ENCODE data around the gene TMEM156. TPM values are rescaled to one million over a fixed set of nuclear protein-coding genes. Genes with fewer than 3 reads are reported as not detected.

Gene TMEM156
- total RNA-seq, 2 experiments from 2014 or later, result 9.3 to 10.7 TPM

GRCh38 chr4:38943343-38943742, 88.9 kb downstream of the TMEM156 start:
- POLR2A ChIA-PET, result no interaction called here
- CTCF ChIA-PET, result no interaction called here

GRCh38 chr4:38941906-38942305, 90.3 kb downstream of the TMEM156 start:
- ChIA-PET CTCF (interaction anchor here (1.0 kb wide), 1 partner anchor 193 kb away, joined by 3 read pairs; no protein-coding TSS in a partner anchor), POLR2A (interaction anchor here (0.7 kb wide), 1 partner anchor 42 kb away, joined by 3 read pairs; no protein-coding TSS in a partner anchor)

- ChIA-PET POLR2A (no interaction called here), CTCF (no interaction called here)
These were observed 91.7 kb downstream of the TMEM156 start for GRCh38 chr4:38940476-38940875.

DNA sequence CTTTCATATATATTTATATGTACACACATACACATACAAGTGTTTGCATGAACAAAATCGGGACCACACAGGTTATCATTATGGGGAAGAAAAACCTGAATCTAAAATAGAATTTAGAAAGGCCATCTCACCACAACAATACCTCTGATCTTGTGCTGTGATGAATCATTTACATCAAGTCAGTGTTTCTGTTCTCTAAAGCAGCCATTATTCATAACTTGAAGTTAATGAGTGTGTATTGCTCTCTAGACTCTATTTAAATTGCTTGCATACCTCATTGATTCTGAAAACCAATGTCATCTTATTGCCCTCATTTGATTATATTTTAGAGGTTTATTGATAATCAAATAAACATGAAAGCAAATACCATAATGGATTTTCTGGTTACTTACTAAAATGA, 93.0 kb downstream of the TMEM156 start:
- CTCF ChIA-PET, result no interaction called here

GRCh38 chr4:38935391-38936073, 96.7 kb downstream of the TMEM156 start:
- CTCF ChIA-PET, result no interaction called here
- POLR2A ChIA-PET, result interaction anchor here (0.7 kb wide), 1 partner anchor 231 kb away, joined by 4 read pairs; no protein-coding TSS in a partner anchor

More for the DNA sequence above, 93.0 kb downstream of the TMEM156 start:
- POLR2A ChIA-PET, result no interaction called here

DNA sequence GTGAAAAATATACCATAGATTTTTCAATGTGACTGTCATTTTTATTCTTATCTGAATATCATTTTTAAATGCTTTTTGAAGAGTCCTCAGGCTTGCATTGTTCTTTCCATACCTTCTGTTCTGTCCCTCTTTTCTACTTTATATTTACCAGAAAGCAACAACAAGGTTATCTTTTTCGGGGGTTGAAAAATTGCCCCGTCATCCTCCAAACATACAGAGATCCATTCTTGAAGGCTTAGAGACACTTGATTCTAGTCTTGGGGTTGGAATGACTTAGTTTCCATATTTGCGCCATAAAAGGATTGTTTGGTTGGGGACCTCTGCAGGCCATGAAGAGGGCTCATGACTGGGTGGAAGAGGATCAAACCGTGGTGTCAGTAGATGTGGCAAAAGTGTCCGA, 101.1 kb downstream of the TMEM156 start:
- CTCF ChIA-PET, result no interaction called here

DNA sequence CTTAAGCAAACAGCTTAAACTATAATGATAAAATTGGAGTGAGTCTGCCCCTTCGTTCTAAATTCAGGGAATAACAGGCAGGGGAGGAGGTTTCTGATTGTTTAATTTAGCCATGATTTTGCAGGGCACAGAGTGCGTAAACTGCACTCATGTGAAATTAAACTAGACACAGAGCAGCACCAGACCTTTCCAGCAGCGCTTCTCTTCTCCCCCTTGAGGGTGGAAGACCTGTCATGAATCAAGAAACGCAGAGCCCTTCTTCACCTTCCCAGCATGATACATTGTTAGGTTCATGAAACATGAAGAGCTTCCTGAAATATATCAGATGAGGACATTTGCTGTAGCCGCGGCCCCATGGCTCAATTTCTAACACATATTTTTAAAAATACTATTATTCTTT, 101.5 kb downstream of the TMEM156 start:
- ChIA-PET POLR2A (no interaction called here), CTCF (no interaction called here)

More for the DNA sequence above, 101.1 kb downstream of the TMEM156 start:
- POLR2A ChIA-PET, result no interaction called here

- POLR2A ChIA-PET, result no interaction called here
- CTCF ChIA-PET, result no interaction called here
These were observed 102.0 kb downstream of the TMEM156 start for GRCh38 chr4:38930204-38930603.

DNA sequence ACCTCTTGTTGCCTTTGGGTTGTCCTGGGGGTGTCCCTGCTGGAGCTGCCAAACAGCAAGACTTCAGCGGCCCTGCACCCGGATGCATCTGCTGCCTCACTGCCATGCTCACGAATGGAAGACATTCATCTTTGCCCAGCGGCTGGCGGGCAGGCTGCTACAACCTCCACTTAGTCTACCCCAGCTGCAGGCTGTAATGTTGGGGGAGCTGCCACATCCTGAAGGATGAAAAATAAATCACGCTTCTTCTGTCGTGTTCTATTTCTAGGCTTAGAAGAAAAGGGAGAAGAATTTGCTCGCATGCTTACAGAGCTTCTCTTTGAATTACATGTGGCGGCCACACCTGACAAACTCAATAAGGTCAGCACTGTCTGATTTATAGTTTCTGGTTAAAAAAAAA, 103.2 kb downstream of the TMEM156 start:
- ChIA-PET POLR2A (no interaction called here), CTCF (no interaction called here)

- ChIA-PET POLR2A (no interaction called here), CTCF (no interaction called here)
These were observed 103.6 kb downstream of the TMEM156 start for GRCh38 chr4:38928568-38928967.

- CTCF ChIA-PET, result no interaction called here
These were observed 105.3 kb downstream of the TMEM156 start for GRCh38 chr4:38926896-38927295.

GRCh38 chr4:38925492-38926413, 106.5 kb downstream of the TMEM156 start:
- POLR2A ChIA-PET, result no interaction called here
- CTCF ChIA-PET, result interaction anchor here (0.5 to 1.0 kb wide), 3 partner anchors 23 to 270 kb away, joined by 3 read pairs; no protein-coding TSS in a partner anchor

More at GRCh38 chr4:38926896-38927295, 105.3 kb downstream of the TMEM156 start:
- POLR2A ChIA-PET, result no interaction called here

DNA sequence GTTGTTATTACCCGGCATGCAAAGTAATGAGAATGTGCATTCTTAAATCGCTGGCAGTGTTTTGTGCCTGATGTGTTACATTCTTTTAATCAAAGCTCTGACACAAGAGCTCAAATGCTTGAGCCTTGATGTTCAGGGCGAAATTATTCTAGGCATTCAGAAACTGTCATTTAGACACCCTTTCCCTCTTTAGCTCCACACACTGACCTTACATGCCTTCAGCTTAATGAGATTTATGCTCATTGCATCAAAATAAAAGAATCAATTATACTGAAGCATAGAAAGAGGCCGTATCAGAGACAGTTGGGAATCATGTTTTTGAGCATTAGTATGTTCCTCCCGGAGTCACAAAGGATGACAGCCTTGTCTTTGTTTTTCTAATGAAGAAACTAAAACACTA, 107.9 kb downstream of the TMEM156 start:
- POLR2A ChIA-PET, result interaction anchor here (0.5 kb wide), 1 partner anchor 34 kb away, joined by 3 read pairs; no protein-coding TSS in a partner anchor
- CTCF ChIA-PET, result no interaction called here

GRCh38 chr4:38923746-38924145, 108.5 kb downstream of the TMEM156 start:
- ChIA-PET POLR2A (interaction anchor here (0.5 kb wide), 1 partner anchor 241 kb away, joined by 5 read pairs; no protein-coding TSS in a partner anchor), CTCF (no interaction called here)

- POLR2A ChIA-PET, result no interaction called here
- CTCF ChIA-PET, result no interaction called here
These were observed 111.1 kb downstream of the TMEM156 start for GRCh38 chr4:38921151-38921550.

GRCh38 chr4:38920677-38921076, 111.5 kb downstream of the TMEM156 start:
- POLR2A ChIA-PET, result no interaction called here
- CTCF ChIA-PET, result no interaction called here

DNA sequence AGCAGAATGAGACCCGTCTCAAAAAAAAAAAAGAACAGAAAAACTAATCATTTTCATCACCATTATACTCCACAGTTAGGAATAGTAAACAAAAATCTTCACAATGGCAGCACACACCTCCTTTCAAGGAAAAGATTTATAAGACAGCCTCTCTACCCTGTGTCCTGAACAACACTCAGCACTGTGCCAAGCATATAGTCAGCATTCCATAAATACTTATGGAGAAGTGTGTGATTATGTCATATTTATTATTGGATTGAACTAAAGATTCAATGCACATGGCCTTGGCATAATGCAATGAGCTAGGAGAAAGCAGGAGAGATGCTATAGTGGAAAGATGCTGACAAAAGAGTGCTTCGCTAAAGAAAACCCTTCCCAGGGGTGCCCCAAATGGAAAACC, 112.0 kb downstream of the TMEM156 start:
- ChIA-PET POLR2A (no interaction called here), CTCF (interaction anchor here (0.9 kb wide), 1 partner anchor 215 kb away, joined by 3 read pairs; no protein-coding TSS in a partner anchor)

- CTCF ChIA-PET, result interaction anchor here (0.9 kb wide), 1 partner anchor 216 kb away, joined by 3 read pairs; no protein-coding TSS in a partner anchor
- POLR2A ChIA-PET, result no interaction called here
These were observed 112.7 kb downstream of the TMEM156 start for GRCh38 chr4:38919494-38919893.

DNA sequence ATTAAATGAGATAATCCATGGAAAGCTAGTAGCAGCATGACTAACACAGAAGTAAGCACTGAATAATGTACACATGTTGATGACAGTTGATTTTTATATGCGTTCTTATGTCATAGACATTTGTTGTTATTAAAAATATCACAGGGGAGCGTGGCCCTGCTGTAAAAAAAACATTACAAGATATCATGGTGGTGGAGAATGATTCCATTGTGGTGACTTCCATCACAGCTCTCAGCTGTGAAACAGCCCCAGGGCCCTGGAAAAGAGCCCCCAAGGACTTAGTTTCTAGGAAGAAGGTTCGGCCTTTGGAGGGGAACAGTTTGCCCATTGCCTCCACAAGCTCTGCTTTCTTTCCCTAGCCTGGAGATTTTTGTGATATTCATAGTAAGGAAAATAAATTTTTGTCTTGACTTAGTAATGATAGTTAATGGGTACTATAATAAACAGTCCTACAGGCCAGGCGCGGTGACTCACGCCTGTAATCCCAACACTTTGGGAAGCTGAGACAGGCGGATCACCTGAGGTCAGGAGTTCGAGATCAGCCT, 114.7 kb downstream of the TMEM156 start:
- POLR2A ChIA-PET, result no interaction called here

More for the DNA sequence above, 114.7 kb downstream of the TMEM156 start:
- CTCF ChIA-PET, result no interaction called here
